Cerebellar cortex (tissue), 1 donor: Measurements from ENCODE around the gene MCRIP1.

Experiments used
- DNase-seq: peaks from one replicate; pipeline ENCODE4 v3.0.0-alpha.2; 2015; ENCODE audit warnings: low spot score

Gene MCRIP1, protein sequence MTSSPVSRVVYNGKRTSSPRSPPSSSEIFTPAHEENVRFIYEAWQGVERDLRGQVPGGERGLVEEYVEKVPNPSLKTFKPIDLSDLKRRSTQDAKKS

GRCh38 chr17:81833160-81833920, at the start of gene MCRIP1:
TSS of gene MCRIP1 (minus strand) at chr17:81833291. CDS start at chr17:81824506, 8,785 bp downstream.
- DNase-seq = peak; percentile 87

GRCh38 chr17:81879121-81879520, 46.0 kb upstream of the MCRIP1 start:
- DNase-seq = no peak

DNA sequence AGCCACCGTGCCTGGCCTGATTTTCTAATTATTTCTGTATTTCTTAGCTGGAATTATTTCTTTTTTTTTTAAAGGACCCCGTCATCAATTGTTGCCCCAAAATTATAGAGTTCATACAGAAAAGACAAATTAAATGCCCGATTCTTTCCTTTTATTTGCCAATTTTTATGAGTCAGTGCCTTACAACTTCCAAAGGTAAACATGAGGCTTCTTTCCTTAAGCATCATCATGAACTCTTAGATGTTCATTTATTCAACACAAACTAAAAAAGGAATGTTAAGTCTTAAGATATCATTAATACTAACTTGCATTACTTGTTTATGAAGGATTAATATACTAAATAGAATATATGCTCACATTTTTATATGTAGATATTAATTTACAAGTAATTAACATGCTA, 45.2 kb upstream of the MCRIP1 start:
- DNase-seq = no peak

DNA sequence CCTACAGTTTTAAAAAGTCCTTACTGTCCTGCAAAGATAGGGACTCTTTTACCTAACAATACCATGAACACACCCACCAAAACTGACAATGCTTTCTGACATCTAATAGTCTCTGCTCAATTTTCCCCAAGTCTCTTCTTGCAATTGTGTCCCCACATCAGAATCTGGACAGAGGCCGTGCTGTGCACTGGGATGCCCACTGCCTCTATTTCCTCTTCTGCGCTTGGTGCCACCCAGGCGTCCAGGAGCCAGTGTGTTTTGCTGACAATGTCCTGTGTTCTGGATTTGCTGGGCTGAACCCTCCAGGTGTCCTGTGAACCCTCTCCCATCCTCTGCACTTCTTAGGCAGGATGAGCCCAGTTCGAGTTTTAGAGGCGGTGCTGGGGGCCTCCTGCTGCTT, 44.5 kb upstream of the MCRIP1 start:
- DNase-seq = no peak

GRCh38 chr17:81871387-81872230, 38.5 kb upstream of the MCRIP1 start:
- peak; percentile 82 for DNase-seq

- DNase-seq = no peak
Measured at GRCh38 chr17:81870981-81871386, 37.9 kb upstream of the MCRIP1 start, which contains the start of gene ARHGDIA. TSS of gene ARHGDIA (minus strand) at chr17:81871337. CDS start at chr17:81869930, 1,407 bp downstream.

- DNase-seq = peak; percentile 33
Measured at GRCh38 chr17:81870131-81870980, 37.3 kb upstream of the MCRIP1 start.

DNA sequence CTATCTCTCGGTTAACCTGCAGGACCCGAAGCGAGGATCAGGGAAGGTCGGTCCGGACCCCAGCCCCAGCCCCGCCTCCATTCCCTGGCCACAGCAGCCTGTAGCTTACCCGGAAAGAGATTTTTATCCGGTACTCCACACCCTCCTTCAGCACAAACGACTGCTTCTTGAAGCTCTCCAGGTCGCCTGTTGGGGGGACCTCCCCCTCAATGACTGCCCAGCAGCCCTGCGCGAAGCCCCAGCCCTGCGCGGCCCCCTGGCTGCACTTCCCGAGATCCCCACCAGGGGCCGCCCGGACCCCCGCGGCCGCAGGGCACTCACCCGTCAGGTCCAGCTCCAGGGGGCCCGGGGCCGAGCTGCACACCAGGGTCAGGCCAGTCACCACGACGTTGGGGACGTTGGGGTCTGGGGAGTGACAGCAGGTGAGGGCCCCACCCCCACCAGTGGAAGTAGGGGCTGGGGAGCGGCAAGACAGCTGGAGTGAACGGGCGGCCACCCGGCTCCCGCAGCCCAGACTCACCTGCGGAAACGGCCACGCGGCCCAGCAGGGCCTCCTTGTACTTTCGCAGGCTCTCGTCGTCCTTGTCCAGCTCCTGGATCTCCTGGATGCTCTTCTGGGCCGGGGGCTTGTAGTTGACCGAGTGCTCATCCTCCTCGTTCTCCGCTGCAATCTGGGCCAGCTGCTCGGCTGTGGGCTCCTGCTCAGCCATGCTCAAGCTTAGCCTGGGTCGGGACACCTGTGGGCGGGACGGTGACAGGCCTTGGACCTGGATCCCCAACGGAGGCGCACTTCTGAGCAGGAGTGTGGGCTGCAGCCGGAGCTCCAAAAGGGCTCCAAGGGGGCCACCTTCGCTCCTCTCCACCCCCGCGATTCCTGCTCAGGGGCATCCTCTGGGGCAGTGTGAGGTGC, 36.4 kb upstream of the MCRIP1 start:
- peak; percentile 54 for DNase-seq

DNA sequence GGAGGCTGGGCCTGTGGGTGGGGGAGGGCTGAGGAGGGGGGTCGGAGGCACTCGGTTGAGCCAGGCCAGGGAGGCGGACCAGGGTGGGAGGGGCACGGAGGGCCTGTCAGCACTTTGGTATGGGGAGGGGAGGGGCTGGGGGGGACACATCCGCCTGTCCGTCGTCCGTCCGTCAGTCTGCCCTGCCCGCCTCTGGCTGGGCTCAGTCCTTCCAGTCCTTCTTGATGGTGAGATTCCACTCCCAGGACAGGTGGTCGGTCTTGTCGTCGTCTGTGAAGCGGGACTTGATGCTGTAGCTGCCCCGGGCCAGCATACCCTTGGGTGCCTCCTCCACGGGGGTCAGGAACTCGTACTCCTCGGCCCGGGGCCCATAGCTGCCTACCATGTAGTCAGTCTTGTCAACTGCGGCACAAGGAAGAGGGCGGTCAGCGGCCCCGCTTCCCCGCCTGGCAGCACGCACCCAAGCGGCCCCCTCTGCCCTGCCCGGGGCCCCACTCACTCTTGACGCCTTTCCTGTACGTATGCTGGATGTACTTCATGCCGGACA, 35.7 kb upstream of the MCRIP1 start:
- DNase-seq = peak; percentile 59

DNA sequence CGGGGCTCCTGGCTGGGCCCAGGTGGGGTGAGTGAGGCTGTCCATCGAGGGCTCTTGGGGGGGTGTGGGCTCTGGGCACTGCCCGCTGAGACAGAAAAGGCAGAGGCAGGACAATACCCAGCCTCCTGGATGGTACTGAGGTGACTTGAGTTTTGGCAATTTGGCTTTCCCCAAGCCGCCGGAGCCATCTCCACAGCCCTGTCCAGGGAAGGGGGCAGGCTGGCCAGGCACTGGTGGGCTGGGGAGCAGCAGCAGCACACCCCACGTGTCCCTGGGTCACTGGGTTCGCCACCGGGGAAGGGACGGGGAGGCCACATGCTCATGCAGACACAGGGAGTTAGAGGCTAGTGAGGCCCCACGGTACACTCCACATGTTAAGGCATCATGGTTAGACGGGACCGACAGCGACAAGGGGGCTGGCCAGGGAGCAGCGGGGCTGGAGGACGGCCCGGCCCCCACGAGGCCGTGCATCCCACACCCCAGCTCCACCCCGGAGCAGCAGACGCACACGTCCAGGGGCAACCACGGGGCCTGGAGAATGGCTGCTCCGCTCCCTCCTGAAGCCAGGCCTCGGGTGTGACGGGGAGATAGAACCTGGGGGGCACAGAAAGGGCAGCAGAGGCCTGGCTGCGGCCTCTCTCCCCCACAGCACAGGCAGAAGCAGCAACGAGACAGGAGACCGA, 35.0 kb upstream of the MCRIP1 start:
- DNase-seq = no peak

DNA sequence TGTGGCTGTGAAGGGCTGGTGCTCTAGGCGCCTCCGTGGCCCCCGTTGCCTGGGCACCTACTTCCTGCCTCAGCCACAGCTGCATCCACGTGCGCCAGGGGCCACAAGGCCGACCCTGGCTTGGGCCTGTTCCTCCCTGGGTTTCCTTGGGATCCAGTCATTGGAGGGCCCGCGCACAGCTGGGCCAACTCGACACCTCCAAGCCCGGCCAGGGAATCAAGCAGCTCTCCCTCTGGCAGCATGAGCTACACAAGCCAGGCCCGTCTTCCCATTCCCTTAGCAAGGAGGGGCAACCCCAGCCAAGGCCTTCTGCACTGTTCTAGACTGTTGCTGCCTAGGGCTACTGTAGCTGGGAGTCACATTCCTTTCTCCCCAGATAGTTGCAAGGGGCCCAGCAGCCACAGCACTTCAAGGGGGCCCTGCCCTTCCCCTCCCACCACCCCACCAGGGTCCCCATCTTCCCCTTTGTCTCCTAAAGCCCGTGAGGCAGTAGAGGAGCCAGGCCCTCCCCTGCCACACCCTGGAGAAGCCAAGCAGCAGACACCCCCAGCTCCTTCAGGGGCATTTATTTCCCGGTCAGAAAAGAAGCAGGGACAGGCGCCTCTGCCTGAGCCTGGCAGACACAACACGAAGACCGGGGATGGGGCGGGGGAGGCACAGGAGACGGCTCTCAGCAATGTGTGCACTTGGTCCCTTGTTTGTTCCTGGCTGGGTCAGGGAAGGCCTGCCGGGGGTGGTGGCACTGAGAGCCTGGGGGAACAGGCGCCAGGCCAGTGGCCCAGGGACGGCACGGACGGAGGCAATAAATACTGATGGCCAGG, 34.3 kb upstream of the MCRIP1 start:
- DNase-seq = peak; percentile 68

DNA sequence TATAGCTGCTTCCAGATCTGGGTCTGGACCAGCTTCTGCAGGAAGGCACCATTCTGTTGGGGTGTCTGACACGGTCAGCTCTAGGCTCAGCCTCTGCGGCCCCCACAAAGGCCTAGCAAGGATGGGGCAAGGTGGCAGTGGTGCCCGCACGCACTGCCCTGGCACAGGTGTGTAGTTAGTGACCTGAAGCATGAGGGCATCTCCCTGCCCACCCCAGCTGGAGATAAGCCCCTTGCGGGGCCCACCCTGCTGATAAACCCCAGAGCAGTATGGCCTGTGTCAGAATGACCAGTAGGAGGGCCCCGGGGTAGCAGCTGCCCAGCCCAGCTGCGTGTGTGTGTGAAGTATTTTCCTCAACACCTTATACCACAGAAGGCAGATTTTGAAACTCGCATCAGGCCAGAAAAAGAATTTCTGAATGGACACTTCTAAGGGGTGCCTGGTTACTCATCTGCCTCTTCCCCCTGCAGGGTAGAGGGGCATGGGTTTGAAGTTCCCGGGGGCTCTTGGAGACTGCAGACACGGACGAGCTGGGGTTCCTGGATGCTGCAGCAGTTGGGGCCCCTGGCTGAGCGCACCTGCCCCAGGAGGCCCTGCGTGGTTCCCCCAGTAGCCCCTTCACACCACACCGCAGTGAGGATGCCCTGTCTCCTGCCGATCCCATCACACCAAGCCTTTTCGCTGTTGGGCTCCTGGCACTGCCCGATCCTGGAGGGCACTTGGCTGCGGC, 33.5 kb upstream of the MCRIP1 start:
- DNase-seq = no peak

DNA sequence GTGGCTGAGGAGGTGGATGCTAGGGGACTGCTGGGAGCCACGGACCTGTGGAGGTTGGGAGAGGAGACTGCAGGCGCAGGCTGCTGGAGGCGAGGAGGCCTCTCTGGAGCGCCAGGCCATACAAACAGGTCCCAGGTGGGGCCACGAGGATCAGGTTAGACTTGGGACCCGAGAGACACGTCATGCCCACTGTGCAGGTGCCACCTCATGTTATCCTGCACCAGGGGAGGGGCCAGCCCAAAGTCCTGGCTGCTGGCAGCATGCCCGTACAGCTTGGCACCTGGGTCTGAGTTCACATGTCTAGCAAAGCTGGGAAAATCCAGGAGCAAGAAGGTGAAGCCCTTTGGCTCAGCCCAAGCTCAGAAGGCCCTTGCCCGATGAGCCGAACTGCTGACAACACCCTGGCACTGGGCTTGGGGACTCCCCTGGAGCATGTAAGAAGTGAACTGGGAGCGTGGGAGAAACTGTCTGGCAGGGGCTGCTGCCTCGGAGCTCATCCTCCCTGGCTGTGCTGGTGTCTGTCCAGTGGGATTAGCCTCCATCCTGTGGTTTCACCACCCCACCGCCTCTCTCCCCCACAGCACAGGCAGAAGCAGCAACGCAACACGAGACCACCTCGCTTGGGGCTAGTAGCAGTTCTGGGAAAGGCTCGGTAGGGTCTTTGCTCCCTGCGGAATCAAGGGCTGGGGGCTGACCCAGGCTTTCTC, 32.8 kb upstream of the MCRIP1 start:
- DNase-seq = no peak

- DNase-seq = no peak
Measured at GRCh38 chr17:81865358-81865732, 32.3 kb upstream of the MCRIP1 start.

DNA sequence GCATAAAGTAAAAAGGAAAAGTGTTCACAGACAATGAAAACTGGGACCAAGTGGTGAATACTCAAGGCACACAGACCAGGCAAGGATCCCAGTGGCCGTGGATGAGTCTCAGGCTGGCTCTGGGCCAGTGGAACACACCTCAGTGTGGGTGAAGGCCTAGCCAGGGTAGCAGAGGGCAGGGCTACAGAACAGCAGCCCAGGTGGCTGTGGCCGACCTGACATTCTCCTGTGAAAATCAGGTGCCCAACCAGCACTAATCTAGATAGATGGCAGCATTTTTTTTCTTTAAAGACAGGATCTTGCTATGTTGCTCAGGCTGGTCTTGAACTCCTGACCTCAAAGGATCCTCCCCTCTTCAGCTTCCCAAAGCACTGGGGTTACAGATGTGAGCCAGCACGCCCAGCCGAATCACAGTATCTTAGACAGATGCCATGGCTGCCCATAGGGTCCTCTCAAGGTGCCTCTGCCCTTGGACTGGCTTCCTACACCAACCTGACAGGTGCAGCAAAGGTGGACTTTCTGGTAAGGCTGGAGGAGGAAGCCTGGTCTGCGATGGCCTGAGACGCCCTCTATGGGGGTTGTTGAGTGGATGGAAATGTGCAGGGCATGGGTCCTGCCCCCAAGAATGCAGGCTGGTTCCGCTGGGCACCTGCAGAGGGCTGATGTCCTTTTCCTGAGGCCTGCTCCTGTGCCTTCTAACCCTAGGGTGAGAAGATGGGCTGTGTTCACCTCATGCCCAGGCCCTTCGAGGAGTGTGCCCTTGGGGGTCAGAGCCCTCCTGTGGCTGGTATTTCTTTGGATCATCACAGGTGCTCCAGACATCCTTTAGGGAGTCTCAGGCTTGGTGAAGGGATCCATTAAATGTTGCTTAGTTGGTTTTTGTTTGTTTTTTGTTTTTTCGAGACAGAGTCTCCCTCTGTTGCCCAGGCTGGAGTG, 31.0 kb upstream of the MCRIP1 start:
- DNase-seq = no peak

DNA sequence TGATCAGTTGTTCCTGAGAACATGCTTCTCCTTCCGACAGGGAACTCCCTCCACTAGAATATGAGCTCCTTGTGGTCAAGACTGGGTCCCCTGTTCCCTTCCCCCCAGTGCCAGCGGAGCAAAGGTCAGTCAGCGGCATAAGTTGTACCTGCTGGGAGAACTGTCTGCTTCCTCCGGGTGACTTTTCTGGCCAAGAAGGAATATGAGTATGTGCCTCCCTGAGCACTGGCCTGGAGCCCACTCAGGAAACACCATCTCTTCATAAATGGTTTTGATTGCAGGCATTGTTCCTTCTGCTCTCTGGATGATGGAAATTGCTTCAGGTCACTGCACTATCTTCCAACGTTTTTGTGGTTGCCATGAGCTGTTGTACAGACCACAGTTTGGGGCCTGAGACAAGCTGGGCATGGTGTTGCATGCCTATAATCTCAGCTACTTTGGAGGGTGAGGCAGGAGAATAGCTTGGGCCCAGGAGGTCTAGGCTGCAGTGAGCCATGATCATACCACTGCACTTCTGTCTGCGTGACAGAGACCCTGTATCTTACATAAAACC, 30.1 kb upstream of the MCRIP1 start:
- DNase-seq = no peak
